Cortex of kidney (tissue), 1 donor: ENCODE measurements around the gene NDUFB6.
"Not testable (repeated sequence)": the region's sequence is repeated elsewhere in the genome, so short reads cannot be mapped to it uniquely, and the experiment has no call there.

Experiments used
- DNase-seq: peaks from one replicate; lab custom pipeline; 2025; lab: John Stamatoyannopoulos, UW

NDUFB6 gene

DNA sequence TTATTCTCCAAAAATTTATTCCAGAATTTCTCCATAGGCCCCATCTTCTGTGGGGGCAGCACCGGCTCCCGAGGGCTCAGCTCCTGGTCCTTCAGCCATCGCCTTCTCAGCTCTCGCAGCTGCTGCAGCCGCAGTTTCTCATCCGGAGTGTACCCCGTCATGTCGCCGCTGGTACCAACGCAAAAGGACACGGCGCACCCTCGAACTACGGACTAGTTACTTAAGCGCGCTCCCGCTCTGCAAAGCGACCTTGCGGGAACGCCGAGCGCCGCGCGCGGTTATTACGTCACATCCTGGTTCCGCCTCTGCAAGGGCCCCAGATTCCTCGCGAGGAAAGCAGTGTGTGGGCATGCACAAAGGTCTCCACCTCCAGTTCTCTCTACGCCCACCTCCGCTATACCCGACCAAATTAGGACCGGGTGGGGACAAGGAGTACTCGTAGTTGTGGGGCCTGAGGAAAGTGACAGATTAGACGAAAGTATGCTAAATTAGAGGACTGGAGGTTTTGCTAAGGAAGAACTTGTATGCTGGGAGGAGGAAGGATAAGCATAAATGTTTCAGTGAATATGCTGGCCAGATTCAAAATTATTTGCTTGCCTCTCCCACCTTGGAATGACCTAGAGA lies at the start of gene NDUFB6:
TSS of gene NDUFB6 (minus strand) at position 260 of the 624 bp plus-strand sequence. CDS start at position 161, 99 bp downstream.
- DNase-seq: no peak

- no peak for DNase-seq
Measured at GRCh38 chr9:32618261-32618660, 45.3 kb upstream of the NDUFB6 start.

GRCh38 chr9:32606811-32607210 lies 33.9 kb upstream of the NDUFB6 start:
- DNase-seq: no peak

- no peak for DNase-seq
Measured at GRCh38 chr9:32603914-32604852, 31.2 kb upstream of the NDUFB6 start.

DNA sequence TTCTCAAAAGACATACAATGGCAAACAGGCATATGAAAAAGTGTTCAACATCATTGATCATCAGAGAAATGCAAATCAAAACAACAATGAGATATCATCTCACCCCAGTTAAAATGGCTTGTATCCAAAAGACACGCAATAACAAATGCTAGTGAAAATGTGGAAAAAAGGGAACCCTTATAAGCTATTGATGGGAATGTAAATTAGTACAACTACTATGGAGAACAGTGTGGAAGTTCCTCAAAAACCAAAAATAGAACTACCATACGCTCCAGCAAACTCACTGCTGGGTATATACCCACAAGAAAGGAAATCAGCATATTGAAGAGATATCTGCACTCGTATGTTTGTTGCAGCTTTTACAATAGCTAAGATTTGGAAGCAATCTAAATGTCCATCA lies 26.1 kb upstream of the NDUFB6 start:
- DNase-seq: not testable (repeated sequence)

- no peak for DNase-seq
Measured at GRCh38 chr9:32596936-32597335, 24.0 kb upstream of the NDUFB6 start.

GRCh38 chr9:32596096-32596865 lies 23.3 kb upstream of the NDUFB6 start:
- DNase-seq: no peak

- no peak for DNase-seq
Measured at GRCh38 chr9:32590898-32591297, 17.9 kb upstream of the NDUFB6 start.

DNA sequence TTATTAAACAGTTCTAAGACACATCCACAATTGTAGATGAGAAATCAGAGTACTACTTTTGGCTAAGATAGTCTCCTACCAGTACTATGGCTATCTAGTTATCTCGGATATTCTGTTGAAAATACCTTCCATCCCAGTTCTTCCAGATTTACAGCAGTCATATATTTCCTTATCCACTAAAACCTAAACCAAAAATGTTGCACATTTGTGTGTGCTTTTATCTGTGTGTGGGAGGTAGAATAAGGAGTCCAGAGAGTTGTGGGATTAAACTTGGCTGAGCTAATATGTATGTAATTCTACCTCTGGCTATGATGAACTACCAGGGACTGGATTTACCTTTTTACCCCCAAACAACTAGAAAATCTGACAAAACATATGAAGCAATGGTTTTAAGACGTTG lies 17.5 kb upstream of the NDUFB6 start:
- DNase-seq: no peak

DNA sequence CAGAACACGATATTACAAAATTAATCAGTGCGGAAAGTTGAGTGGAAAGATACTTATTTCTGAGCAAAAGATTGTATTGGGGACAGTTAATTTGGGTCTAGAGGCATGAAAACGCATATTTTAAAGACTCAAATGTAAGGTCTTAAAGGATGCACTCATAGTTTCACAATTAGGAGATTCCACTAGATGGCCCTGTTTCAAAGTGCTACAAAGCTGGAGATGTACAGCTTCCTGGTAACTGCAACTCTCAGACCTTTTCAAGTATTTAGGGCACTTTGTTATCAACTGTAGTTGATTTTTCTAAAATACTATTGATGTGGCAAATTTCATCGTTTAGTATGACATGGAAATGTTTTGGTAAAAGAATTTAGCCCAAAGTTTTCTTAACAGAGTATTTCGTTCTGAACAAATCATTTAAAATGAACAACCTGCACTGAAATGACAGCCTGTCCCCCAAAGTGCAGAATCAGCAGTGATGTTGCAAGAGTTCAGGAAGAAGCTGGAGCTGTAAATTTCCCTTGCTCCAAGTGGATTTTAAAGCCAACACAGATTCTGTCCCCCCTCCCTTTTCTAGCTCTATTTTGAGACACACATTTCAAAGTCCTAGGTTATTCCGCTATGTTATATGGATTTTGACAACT lies 16.2 kb upstream of the NDUFB6 start:
- no peak for DNase-seq

- DNase-seq: no peak
Measured at GRCh38 chr9:32587901-32588300, 14.9 kb upstream of the NDUFB6 start.

DNA sequence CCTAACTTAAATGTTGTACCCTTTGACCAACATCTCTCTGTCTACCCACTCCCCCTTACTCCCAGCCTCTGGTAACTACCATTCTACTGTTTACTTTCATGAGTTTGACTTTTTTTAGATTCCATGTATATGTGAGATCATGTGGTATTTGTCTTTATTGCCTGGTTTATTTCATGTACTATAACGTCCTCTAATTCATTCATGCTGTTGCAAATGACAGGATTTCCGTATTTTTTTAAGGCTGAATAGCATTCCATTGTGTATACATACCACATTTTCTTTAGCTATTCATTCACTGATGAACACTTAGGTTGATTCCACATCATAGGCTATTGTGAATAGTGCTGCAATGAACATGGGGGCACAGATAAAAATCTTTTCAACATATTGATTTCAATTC lies 11.8 kb upstream of the NDUFB6 start:
- DNase-seq: no peak

DNA sequence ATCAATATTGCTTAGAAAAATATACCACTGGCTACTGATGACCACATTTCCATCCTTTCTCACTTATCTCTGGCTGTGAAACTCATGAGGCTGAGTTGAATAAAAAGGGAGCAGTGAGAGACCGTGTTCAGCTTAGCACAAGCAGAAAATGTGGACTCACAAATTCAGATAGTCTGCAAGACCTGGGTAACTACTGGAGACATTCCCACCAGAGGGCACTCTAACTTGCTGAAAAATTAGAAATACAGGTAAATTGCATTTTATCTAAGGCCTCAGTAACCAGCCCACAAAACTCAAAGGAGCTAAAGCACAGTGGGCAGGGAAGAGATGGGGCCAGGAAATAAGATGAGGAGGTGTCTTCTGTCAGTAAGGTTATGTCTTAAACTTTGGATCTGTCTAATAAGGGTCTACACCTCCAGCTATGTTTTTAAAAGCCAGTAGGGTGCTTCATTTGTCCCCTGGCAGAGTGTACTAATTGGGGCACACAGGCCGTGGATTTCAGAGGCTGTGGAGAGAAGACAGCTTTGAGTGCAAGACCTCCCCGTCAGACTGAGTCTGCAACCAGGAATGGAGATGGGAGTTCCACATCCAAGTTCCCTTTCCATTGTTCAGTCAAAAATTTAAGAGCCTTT lies 8.7 kb upstream of the NDUFB6 start:
- no peak for DNase-seq

GRCh38 chr9:32580631-32581300 lies 7.8 kb upstream of the NDUFB6 start:
- DNase-seq: no peak

DNA sequence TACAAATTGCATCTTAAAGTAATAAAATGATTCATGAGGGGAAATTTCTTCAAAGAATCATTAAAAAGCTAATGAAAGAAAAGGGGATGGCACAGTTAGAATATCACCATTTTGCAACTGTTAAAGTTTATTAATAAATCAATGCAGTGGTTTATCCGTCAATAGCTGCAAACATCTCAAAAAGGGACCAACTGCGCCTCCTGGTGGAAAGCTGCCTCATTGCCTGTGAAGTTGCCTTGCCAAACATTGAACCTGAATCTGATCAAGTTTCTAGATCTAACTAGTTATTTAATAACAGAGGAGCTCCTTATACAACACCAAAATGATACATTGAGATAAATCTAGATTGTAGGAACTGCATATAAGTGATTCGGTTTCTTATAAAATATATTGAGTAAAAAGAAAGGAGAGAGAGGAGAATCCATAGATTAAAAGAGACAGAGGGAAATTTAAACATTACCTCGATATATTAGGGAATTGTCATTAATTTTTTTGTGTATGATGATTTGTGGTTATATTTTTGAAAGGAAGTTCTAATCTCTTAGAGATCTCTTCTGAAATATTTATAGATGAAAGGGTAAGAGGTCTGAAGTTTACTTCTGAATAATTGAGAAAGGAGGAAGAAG lies 6.9 kb upstream of the NDUFB6 start:
- DNase-seq: no peak

- DNase-seq: no peak
Measured at GRCh38 chr9:32578976-32579375, 6.0 kb upstream of the NDUFB6 start.

- no peak for DNase-seq
Measured at GRCh38 chr9:32577316-32577715, 4.4 kb upstream of the NDUFB6 start.

DNA sequence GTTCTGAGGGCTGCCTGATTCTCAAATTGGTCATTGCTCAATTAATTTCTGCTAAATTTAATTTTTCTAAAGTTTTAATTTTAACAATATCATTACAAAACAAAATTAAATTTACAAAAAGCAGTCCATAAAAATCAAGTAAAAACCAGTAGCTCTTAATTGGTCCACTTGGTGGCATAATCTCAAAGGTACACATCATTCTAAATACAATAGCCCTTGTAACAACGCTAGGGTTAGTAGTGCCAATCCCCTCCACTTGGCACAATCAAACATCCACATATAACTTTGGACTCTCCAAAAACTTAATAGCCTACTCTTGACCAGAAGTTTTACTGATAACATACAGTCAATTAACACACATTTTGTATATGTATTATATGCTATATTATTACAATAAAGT lies 1.9 kb upstream of the NDUFB6 start:
- no peak for DNase-seq

GRCh38 chr9:32573821-32574220 lies 862 bp upstream of the NDUFB6 start:
- no peak for DNase-seq
